NCI-H748 (cell line): ENCODE results near the gene CD27.
"Not testable (repeated sequence)": the region's sequence is repeated elsewhere in the genome, so short reads cannot be mapped to it uniquely, and the experiment has no call there.

Experiments
- DNase-seq: peaks from one replicate; lab custom pipeline; 2025; ENCODE audit not compliant: unreplicated experiment; lab: John Stamatoyannopoulos, UW

CD27 gene

DNA sequence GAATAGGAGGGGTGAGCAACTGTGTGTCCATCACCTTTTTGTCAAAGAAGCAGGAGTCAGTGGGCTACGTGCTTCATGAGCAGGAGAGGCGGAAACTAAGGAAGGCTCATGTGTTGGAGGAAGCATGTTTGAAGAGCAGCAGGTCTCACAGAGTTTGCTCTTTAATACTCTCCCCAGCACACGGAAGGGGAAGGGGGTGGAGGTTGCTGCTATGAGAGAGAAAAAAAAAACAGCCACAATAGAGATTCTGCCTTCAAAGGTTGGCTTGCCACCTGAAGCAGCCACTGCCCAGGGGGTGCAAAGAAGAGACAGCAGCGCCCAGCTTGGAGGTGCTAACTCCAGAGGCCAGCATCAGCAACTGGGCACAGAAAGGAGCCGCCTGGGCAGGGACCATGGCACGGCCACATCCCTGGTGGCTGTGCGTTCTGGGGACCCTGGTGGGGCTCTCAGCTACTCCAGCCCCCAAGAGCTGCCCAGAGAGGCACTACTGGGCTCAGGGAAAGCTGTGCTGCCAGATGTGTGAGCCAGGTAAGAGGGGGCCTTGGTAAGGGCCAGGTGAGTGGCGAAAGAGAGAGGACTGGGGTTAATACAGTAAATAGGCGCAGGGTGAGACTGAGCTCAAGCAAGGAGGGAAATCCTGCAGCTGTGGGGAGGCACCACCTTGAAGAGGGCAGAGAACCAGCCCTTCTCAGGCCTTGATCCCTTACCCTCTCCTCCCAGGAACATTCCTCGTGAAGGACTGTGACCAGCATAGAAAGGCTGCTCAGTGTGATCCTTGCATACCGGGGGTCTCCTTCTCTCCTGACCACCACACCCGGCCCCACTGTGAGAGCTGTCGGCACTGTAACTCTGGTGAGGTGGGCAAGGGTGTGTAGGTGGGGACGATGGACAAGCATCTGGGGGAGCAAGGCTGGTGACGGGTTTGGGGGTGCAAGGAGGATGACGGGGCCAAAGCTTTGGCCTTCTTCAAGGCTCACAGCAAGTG, at the start of gene CD27:
CD27 (plus strand) TSS at position 252 of the 985 bp plus-strand sequence; CDS start at position 393, 141 bp downstream.
- DNase-seq, result no peak

DNA sequence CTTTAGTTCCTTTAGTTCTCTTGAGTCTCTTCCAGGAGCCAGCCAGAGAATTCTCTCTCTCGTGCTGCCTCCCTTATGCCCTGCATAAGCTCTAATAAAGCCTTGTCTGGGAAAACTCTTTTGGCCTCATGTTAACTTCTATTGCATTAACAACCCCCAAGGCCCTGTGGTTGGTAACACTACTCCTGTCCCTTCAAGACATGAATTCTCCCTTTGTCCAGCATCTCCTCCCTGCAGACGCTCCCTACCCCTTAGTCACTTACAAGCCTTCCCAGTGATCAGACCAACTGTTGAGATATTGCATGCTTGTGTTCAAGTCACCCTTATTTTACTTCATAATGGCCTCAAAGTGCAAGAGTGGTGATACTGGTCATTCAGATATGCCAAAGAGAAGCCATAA, 48.7 kb upstream of the CD27 start:
- DNase-seq, result no peak

DNA sequence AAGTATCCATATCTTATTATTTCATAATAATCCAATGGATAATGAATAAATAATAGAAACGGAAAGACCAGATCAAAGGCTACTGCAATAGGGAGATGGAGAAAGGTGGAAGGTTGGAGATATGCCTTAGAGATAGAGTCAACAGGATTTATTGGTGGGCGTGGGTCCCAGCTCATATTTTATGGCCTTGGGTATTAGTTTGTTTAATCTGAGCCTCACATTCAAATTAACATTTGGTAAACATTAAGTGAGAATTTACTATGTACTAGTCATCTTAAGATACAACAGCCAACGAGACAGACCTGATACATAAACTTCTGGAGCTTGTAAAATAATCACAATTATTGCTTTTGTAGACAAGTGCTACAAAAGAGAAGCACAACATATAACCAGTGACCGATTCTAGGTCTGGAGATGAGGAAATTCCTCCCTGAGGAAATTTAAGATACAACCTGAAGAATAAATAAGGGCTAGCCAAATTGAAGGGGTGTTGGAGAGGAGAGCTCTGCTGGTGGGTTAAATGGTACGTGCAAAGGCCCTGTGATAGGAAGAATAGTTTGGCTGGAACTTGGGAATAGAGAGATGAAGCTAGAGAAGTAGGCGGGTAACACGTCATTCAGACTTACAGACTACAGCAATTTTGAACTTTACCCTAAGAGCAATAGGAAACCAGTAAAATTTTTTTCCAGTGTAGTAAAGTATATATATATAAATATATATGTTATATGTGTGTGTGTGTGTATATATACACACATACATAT, 44.7 kb upstream of the CD27 start:
- DNase-seq, result no peak

DNA sequence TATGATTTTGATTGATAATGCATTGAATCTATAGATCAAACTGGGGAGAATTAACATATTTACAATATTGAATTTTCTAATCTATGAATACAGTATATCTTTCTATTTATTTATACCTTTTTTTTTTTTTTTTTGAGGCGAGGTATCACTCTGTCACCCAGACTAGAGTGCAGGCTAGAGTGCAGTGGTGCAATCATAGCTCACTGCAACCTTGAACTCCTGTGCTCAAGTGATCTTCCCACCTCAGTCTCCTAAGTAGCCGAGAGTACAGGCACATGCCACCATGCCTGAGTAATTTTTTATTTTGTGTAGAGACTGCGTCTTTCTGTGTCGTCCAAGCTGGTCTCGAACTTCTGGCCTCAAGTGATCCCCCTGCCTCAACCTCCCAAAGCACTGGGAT, 40.4 kb upstream of the CD27 start:
- no peak for DNase-seq

DNA sequence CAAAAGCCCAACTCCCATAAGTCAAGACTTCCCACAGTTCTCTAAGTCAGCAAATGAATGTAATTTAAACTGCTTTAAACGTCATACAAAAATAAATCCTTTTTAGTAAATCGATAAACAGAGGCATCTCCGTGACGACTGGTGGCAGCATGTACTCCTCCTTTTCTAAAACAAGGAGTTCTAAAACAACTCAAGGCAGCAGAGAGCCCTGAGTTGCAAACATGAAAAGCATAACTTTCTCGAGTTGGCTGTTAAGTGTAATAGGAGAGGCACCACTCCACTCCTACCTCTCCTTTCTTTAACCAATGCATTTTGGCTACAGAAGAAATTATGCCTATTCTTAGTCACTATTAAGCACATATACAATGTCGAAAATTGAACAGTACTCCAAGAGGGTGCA, 38.8 kb upstream of the CD27 start:
- DNase-seq, result no peak

DNA sequence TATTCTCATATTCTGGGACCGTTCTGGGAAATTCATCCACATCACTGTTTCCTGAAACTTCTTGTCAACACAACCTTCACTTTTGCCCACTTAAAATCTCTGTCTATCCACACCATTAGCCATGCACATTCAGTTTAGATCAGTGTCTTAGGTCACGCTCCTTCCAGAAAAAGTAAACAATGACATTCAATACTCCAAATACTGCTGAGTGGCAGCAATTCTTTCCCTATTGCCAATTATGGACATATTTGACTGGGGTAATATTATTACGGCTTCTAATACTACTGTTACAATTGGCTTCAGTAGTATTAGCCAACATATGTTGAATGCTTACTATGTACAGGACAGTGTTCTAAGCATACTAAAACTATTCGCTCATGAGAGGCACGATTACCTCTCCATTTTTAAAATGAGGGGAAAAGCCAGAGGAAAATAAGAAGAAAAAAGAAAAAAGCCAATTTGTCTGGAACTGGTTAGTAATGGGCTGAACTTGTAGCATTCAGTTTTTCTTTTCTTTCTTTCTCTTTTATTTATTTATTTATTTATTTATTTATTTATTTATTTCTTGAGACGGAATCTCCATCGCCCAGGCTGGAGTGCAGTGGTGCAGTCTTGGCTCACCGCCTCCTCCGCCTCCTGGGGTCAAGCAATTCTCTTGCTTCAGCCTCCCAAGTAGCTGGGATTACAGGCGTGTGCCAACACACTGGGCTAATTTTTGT, 37.4 kb upstream of the CD27 start:
- DNase-seq, result peak; percentile 58

DNA sequence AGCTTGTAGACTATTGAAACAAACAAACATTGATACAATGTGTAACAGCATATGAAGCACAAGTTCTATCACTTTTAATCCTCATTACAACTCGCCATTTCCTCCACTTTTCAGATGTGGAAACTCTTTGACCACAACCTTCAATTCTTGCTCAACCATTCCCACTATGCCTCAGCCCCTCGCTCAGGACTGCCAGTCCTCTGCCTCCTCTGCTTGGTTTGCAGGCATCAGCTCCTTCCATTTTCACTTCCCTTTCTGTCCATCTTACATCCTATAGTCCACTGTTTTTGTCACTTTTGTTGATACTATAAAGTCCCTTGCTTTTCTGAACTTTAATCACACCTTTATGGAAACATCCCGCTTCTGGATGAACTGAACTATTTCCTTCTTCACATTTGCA, 28.2 kb upstream of the CD27 start:
- no peak for DNase-seq

DNA sequence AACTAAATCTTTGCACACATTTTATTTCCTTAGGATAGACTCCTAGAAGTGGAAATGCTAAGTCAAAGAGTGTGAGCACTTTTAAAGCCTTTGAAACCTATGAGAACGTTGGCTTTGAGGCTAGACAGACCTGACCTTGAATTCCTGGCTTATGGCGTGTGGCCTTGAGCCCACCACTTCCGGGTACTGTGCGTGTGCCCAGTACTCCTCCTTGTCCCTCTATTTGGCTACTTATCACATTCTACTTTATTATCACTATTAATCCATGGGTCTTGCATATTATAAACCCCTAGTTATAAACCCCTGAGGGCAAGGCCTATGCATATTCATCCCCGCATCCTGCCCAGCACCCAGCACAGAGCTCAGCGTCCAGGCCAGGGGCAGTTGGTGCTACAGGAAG, 26.0 kb upstream of the CD27 start:
- DNase-seq, result no peak

DNA sequence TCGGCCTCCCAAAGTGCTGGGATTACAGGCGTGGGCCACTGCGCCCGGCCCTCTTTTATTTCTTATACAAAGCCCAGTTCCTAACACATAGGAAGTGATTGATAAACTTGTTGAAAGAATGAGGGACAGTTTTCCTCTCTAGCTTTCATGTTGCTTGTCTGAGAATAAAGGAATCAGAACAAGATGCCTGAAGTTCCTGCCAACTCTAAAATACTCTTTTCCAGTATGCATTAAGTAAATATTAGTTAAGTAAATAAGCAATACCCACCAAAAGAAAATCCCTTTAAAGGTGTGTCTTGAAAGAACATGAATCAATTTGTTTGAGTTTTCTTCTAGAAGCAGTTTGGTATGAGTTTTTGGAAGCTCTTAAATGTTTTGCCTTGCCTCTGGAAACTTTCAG, 24.4 kb upstream of the CD27 start:
- no peak for DNase-seq

DNA sequence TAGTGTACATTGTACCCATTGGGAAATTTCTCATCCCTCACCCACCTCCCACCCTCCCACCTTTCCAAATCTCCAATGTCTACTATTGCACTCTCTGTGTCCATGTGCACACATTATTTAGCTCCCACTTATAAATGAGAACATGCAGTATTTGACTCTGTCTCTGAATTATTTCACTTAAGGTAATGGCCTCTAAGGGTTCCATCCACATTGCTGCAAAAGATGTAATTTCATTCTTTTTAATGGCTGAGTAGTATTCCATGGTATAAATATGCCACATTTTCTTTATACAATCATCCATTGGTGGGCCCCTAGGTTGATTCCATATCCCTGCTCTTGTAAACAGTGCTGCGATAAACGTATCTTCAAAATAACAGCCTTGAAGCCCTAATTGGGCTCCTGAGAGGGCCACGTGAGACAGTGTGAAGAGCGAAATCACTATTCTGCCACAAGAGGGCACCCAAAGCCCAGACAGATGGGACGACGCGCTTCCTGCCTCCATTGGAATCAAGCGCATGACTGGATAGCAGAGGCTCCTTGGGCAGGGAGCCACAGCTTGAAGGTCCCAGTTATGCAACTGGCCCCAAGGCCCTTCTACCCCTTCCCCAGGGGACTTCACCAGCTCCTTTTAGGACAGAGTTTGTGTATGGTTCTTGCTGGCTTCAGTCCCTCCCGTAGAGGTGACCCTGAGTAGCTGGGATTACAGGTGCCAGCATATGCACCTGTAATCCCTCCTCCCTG, 21.3 kb upstream of the CD27 start:
- DNase-seq, result peak; percentile 83

DNA sequence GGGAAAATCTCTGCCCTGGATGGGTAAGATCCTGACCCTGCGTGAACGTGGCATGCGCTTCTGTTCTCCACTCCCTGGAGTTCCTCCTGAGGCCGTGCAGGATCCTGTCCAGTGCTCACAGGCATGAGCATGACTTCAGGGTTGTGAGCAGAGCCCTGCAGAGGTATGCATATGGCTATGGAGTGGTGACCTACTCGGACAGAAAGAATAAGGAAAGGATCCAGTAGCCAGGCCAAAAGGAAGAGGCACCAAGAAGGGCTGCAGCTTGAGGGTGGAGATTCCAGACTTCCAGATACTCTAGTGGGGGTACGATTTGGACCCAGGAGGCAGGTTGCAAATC, 20.8 kb upstream of the CD27 start:
- no peak for DNase-seq

DNA sequence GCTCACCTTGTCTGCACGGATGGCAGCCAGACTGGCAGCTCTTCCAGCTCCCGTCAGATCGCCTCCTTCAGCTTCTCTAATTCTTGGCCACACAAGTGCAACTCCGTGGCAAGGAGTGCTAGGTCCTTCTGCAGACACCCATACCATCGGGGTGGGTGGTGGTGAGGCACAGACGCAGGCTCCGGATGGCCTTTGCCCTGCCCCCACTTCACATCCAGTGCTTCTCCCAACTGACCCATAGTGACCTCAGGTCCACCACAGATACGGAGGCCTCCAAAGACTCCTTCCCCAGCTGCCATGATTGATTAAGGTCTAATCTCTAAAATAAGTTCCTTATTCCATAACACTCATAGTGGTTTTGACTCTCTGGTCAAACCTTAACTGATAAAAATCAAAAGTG, 19.9 kb upstream of the CD27 start:
- DNase-seq, result no peak

DNA sequence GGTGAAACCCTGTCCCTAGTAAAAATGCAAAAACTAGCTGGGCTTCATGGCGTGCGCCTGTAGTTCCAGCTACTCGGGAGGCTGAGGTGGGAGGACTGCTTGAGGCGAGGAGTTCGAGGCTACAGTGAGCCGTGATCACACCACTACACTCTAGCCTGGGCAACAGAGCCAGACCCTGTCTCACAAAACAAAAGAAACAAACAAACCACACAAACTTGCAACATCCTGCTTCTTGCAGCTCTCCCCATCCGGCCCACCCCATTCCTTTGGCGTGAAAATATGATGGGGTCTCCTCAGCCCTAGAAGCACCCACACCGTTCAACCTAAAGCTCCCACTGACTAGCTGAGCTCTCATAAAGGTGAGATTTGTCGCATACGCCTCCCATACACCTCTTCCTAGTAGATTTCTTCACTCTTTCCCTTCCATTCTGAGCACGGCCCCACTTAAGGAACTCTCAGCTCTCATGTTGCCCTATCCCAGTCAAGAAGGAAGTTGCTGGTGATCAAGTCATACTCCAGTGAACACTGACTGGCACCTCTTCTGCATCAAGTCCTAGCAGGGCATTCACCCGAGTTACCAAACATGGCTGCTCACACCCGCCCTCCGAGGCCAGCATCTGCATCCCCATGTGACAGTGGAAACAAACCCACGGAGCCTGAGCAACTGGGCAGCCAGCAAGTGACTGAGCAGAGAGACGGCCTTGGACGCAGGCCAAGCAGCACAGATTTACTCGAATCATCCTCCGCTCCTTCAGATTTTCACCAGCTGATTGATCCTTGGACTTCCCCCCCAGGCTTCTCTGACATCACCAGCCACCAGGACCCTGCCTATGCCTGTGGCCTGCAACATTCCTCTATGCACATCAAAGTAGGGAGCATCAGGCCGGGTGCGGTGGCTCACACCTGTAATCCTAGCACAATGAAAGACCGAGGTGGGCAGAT, 18.9 kb upstream of the CD27 start:
- DNase-seq, result no peak

DNA sequence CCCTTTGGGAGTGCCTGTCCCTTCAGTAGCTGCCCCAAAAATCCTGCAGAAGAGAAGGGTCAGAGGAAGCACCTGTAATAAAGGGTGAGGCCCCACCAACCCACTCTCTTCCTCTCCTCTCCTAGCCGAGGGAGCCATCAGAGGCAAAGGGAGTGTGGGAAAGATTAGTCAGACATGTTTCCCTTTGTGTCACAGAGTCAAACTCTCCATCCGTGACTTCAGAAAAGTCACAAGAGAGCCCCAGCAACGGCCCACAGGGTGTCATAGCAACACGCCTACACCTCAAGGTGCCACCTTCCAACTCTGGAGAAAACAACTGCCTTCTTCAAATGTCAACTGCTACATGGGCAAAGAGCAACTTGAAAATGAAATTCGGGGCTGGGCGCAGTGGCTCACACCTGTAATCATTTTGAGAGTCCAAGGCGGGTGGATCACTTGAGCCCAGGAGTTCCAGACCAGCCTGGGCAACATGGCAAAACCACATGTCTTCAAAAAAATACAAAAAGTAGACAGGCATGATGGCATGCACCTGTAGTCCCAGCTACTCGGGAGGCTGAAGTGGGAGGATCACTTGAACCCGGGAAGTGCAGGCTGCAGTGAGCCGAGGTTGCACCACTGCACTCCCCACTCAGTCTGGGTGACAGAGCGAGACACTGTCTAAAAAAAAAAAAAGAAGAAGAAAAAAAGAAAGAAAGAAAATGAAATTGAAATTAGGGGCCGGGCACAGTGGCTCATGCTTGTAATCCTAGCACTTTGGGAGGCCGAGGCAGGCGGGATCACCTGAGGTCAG, 17.7 kb upstream of the CD27 start:
- DNase-seq, result no peak

DNA sequence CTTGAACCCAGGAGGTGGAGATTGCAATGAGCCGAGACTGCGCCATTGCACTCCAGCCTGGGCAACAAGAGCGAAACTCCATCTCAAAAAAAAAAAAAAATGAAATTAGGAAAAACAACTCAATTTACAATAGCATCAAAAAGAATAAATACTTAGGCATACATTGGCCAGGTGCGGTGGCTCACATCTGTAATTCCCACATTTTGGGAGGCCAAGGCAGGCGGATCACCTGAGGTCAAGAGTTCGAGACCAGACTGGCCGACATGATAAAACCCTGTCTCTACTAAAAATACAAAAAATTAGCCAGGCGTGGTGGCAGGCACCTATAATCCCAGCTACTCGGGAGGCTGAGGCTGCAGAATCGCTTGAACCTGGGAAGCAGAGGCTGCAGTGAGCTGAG, 17.0 kb upstream of the CD27 start:
- not testable (repeated sequence) for DNase-seq

DNA sequence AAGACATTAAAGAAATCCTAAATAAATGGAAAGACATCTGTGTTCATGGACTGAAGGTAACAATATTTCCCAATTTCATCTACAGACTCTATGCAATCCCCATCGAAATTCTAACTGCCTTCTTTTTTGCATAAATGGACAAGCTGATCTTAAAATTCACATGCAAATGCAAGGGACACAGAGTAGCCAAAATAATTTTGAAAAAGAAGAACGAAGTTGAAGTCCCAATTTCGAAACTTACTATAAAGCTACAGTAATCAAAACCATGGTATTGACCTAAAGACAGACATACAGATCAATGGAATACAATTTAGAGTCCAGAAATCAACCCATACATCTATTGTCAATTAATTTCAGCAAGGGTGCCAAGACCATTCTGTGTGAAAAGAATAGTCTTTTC, 16.4 kb upstream of the CD27 start:
- DNase-seq, result no peak

DNA sequence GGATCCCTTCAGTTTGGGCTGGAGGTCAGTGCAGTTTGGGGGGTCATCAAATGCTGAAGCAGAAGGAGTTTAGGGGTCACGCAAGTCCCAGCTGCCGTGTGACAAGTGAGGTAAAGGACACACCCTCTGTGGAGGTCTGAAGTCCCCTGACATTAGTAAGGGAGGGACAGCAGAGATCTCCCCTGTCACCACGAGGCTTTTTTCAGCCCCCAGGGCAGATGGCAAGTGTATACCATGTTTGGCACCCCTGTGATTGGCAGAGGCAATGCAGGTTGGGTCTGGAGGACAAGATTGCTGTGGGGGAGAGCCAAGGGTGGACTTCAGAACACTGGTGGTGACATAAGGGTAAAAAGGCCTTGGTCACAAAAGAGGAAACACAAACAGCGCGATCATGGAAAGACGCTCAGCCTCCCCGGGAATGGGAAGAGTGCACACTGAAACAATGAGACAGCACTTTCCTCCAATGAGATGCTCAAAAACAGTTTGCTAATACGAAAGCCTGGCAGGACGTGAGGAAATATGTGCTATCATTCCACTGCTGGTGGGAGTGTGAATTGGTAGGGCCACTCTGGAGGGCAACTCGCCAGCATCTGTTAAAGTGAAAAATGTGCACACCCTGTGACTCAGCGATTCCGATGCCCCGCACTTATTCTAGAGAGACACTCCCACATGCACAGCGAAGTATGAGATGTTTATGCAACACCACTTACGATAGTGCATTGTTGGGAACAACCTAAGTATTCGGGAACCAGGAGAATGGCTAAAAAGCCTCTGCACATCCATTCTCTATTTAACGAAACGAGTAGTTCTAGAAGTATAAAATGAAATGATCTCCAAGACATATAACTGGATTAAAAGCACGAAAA, 14.4 kb upstream of the CD27 start:
- peak; percentile 13 for DNase-seq

DNA sequence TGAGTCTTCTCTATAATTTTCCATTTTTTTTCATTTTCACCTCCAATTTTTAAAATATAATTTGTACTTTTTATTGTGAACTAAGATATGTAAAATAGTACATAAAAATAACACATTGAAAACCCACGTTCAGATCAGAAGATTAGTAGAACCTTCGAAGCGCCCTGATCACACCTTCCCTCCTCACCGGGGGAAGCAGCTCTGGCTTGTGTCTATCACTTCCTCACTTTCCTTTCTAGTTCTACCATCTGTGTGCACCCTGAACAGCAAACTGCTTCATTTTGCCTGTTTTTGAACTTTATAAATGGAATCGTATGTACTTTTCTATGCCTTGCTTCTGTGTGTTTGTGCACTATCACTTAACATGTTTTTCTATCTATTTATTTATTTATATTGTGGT, 11.8 kb upstream of the CD27 start:
- no peak for DNase-seq
